ENCODE results near the gene IFT122.
"Not testable (repeated sequence)": the region's sequence is repeated elsewhere in the genome, so short reads cannot be mapped to it uniquely, and the experiment has no call there.

- TF ChIP-seq EZH2 (IDR thresholded peaks at IDR 0.05; ENCODE audit: low read depth, unreplicated experiment); CTCF (conservative IDR thresholded peaks at IDR 0.05; ENCODE audit: low read depth in 2 of 2); EZH2phosphoT487 (IDR thresholded peaks at IDR 0.05; ENCODE audit: unreplicated experiment); POLR2AphosphoS5 (IDR thresholded peaks at IDR 0.05; ENCODE audit: low read depth); NANOG (IDR thresholded peaks at IDR 0.05; ENCODE audit: borderline replicate concordance); CREB1 (CRISPR knock-in tag; IDR thresholded peaks at IDR 0.05; ENCODE audit: low read depth): not testable (repeated sequence)
- TF ChIP-seq, protein P1, sequence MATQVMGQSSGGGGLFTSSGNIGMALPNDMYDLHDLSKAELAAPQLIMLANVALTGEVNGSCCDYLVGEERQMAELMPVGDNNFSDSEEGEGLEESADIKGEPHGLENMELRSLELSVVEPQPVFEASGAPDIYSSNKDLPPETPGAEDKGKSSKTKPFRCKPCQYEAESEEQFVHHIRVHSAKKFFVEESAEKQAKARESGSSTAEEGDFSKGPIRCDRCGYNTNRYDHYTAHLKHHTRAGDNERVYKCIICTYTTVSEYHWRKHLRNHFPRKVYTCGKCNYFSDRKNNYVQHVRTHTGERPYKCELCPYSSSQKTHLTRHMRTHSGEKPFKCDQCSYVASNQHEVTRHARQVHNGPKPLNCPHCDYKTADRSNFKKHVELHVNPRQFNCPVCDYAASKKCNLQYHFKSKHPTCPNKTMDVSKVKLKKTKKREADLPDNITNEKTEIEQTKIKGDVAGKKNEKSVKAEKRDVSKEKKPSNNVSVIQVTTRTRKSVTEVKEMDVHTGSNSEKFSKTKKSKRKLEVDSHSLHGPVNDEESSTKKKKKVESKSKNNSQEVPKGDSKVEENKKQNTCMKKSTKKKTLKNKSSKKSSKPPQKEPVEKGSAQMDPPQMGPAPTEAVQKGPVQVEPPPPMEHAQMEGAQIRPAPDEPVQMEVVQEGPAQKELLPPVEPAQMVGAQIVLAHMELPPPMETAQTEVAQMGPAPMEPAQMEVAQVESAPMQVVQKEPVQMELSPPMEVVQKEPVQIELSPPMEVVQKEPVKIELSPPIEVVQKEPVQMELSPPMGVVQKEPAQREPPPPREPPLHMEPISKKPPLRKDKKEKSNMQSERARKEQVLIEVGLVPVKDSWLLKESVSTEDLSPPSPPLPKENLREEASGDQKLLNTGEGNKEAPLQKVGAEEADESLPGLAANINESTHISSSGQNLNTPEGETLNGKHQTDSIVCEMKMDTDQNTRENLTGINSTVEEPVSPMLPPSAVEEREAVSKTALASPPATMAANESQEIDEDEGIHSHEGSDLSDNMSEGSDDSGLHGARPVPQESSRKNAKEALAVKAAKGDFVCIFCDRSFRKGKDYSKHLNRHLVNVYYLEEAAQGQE (IDR thresholded peaks at IDR 0.05; ENCODE audit: unreplicated experiment): not testable (repeated sequence)
Observed at GRCh38 chr3:129494499-129494898, 54.5 kb downstream of the IFT122 start.
